ENCODE measurements around the gene OR4K17. TPM values are rescaled to one million over a fixed set of nuclear protein-coding genes. Genes with fewer than 3 reads are reported as not detected.
"Not testable (repeated sequence)": the region's sequence is repeated elsewhere in the genome, so short reads cannot be mapped to it uniquely, and the experiment has no call there.

Gene OR4K17
- under 1 TPM in 3 of 4 donors, not detected in 1; 0.03 to 0.11 (median 0.04) TPM for polyA plus RNA-seq (ENCODE audit: insufficient read length in 4 of 4)

GRCh38 chr14:20110438-20110837, at the start of gene OR4K17:
OR4K17 (plus strand) TSS chr14:20110739; CDS start chr14:20117500, 6,761 bp downstream.
- DNase-seq (ENCODE audit: low read depth in 4 of 4, low spot score in 3 of 4), result no peak

- no peak for DNase-seq (ENCODE audit: low read depth in 4 of 4, low spot score in 3 of 4)
Measured at GRCh38 chr14:20092050-20092449, 18.5 kb upstream of the OR4K17 start.

GRCh38 chr14:20093442-20093841, 17.1 kb upstream of the OR4K17 start:
- no peak for DNase-seq (ENCODE audit: low read depth in 4 of 4, low spot score in 3 of 4)

GRCh38 chr14:20098926-20099770, 11.4 kb upstream of the OR4K17 start:
- not testable (repeated sequence) for DNase-seq (ENCODE audit: low read depth in 4 of 4, low spot score in 3 of 4)

- DNase-seq (ENCODE audit: low read depth in 4 of 4, low spot score in 3 of 4), result no peak
Measured at GRCh38 chr14:20112321-20112720, 1.8 kb downstream of the OR4K17 start.

GRCh38 chr14:20116748-20117147, 6.2 kb downstream of the OR4K17 start:
- no peak for DNase-seq (ENCODE audit: low read depth in 4 of 4, low spot score in 3 of 4)

GRCh38 chr14:20118795-20119194, 8.3 kb downstream of the OR4K17 start:
- no peak for DNase-seq (ENCODE audit: low read depth in 4 of 4, low spot score in 3 of 4)

GRCh38 chr14:20138520-20138919, 28.0 kb downstream of the OR4K17 start, which contains the start of gene OR4N5:
OR4N5 (plus strand) TSS chr14:20138820; CDS start chr14:20143736, 4,916 bp downstream.
- no peak for DNase-seq (ENCODE audit: low read depth in 4 of 4, low spot score in 3 of 4)

GRCh38 chr14:20143911-20144310, 33.4 kb downstream of the OR4K17 start:
- DNase-seq (ENCODE audit: low read depth in 4 of 4, low spot score in 3 of 4), result no peak

- DNase-seq (ENCODE audit: low read depth in 4 of 4, low spot score in 3 of 4), result no peak
Measured at GRCh38 chr14:20144820-20145219, 34.3 kb downstream of the OR4K17 start.

- no peak for DNase-seq (ENCODE audit: low read depth in 4 of 4, low spot score in 3 of 4)
Measured at GRCh38 chr14:20164462-20164861, 53.9 kb downstream of the OR4K17 start.

- no peak for DNase-seq (ENCODE audit: low read depth in 4 of 4, low spot score in 3 of 4)
Measured at GRCh38 chr14:20167091-20167490, 56.6 kb downstream of the OR4K17 start.

GRCh38 chr14:20169852-20170251, 59.3 kb downstream of the OR4K17 start:
- DNase-seq (ENCODE audit: low read depth in 4 of 4, low spot score in 3 of 4), result not testable (repeated sequence)

Other genes starting within 250 kb of the OR4K17 start
- gene OR4K2, start 235.6 kb upstream of the OR4K17 start, polyA plus RNA-seq (ENCODE audit: insufficient read length in 4 of 4), result not detected
- not detected for gene OR4K5, start 190.1 kb upstream of the OR4K17 start, polyA plus RNA-seq (ENCODE audit: insufficient read length in 4 of 4)
- gene OR4K1, start 179.8 kb upstream of the OR4K17 start, polyA plus RNA-seq (ENCODE audit: insufficient read length in 4 of 4), result not detected
- not detected for gene OR4K15, start 135.1 kb upstream of the OR4K17 start, polyA plus RNA-seq (ENCODE audit: insufficient read length in 4 of 4)
- not detected for gene OR4Q2, start 108.6 kb upstream of the OR4K17 start, polyA plus RNA-seq (ENCODE audit: insufficient read length in 4 of 4)
- not detected for gene OR4K14, start 91.4 kb upstream of the OR4K17 start, polyA plus RNA-seq (ENCODE audit: insufficient read length in 4 of 4)
- gene OR4K13, start 74.7 kb upstream of the OR4K17 start, polyA plus RNA-seq (ENCODE audit: insufficient read length in 4 of 4), result under 1 TPM in 1 of 4 donors, not detected in 3; 0.03 TPM
- not detected for gene OR4L1, start 50.7 kb upstream of the OR4K17 start, polyA plus RNA-seq (ENCODE audit: insufficient read length in 4 of 4)
- gene OR4N5, start 28.1 kb downstream of the OR4K17 start, polyA plus RNA-seq (ENCODE audit: insufficient read length in 4 of 4), result not detected
- under 1 TPM in 1 of 4 donors, not detected in 3; 0.06 TPM for gene OR11G2, start 80.2 kb downstream of the OR4K17 start, polyA plus RNA-seq (ENCODE audit: insufficient read length in 4 of 4)
- gene OR11H6, start 113.0 kb downstream of the OR4K17 start, polyA plus RNA-seq (ENCODE audit: insufficient read length in 4 of 4), result not detected
- gene OR11H7, start 118.2 kb downstream of the OR4K17 start, polyA plus RNA-seq (ENCODE audit: insufficient read length in 4 of 4), result under 1 TPM; 0.45 to 0.75 (median 0.64) TPM
- under 1 TPM in 1 of 4 donors, not detected in 3; 0.09 TPM for gene OR11H4, start 128.5 kb downstream of the OR4K17 start, polyA plus RNA-seq (ENCODE audit: insufficient read length in 4 of 4)
- gene TTC5, start 195.2 kb downstream of the OR4K17 start, polyA plus RNA-seq (ENCODE audit: insufficient read length in 4 of 4), result 10 to 100 TPM; 19.3 to 27.2 (median 25.9) TPM
- 100 to 1,000 TPM in 3 of 4 donors, 10 to 100 TPM in 1; 77.2 to 132 (median 119) TPM for gene CCNB1IP1, start 222.5 kb downstream of the OR4K17 start, polyA plus RNA-seq (ENCODE audit: insufficient read length in 4 of 4)
- gene PARP2, start 232.9 kb downstream of the OR4K17 start, polyA plus RNA-seq (ENCODE audit: insufficient read length in 4 of 4), result 10 to 100 TPM; 54.5 to 66.3 (median 57.3) TPM

Measured in left renal pelvis (tissue), 4 donors.